H9 (cell line): Measurements from ENCODE around the gene ENO1. TPM values are rescaled to one million over a fixed set of nuclear protein-coding genes. Genes with fewer than 3 reads are reported as not detected.

Experiments used
- DNase-seq: peaks from one replicate; pipeline ENCODE4 v3.0.0-alpha.2; 2017
- H2AFZ ChIP-seq: one replicate; pipeline ENCODE4 v1.6.1; 2013; ENCODE audit warnings: mild to moderate bottlenecking, low read length, control low read depth, moderate library complexity
- H2AK5ac ChIP-seq: 2 replicates; pipeline ENCODE4 v1.6.1; 2013; ENCODE audit warnings: low read length, control low read depth, mixed read lengths; ENCODE audit not compliant: insufficient read length
- H2BK120ac ChIP-seq: one replicate; pipeline ENCODE4 v1.6.1; 2013; ENCODE audit warnings: low read depth, mild to moderate bottlenecking, low read length, control low read depth, inconsistent platforms; ENCODE audit not compliant: poor library complexity, severe bottlenecking
- H2BK12ac ChIP-seq: 2 replicates; pipeline ENCODE4 v1.6.1; 2013; ENCODE audit warnings: low read length, control low read depth, mixed read lengths, low read depth; ENCODE audit not compliant: insufficient read length
- H2BK15ac ChIP-seq: 2 replicates; pipeline ENCODE4 v1.6.1; 2013; ENCODE audit warnings: low read depth, low read length, control low read depth
- H2BK20ac ChIP-seq: one replicate; pipeline ENCODE4 v1.6.1; 2013; ENCODE audit warnings: low read depth, mild to moderate bottlenecking, low read length, control low read depth, inconsistent platforms; ENCODE audit not compliant: poor library complexity, severe bottlenecking
- H2BK5ac ChIP-seq: 2 replicates; pipeline ENCODE4 v1.6.1; 2013; ENCODE audit warnings: low read length, control low read depth, mixed read lengths; ENCODE audit not compliant: insufficient read length
- H3K14ac ChIP-seq: 2 replicates; pipeline ENCODE4 v1.6.1; 2013; ENCODE audit warnings: low read length, control low read depth; ENCODE audit not compliant: insufficient read depth
- H3K18ac ChIP-seq: 2 replicates; pipeline ENCODE4 v1.6.1; 2013; ENCODE audit warnings: low read depth, mild to moderate bottlenecking, mixed read lengths, low read length, control low read depth; ENCODE audit not compliant: insufficient read length
- H3K23ac ChIP-seq: 2 replicates; pipeline ENCODE4 v1.6.1; 2013; ENCODE audit warnings: low read length, control low read depth, mixed read lengths, low read depth; ENCODE audit not compliant: insufficient read length
- H3K23me2 ChIP-seq: 2 replicates; pipeline ENCODE4 v1.6.1; 2013; ENCODE audit warnings: low read depth, mild to moderate bottlenecking, mixed read lengths, low read length, control low read depth; ENCODE audit not compliant: insufficient read length, poor library complexity, severe bottlenecking
- H3K27ac ChIP-seq: 2 replicates; pipeline ENCODE4 v1.5.1; 2013; ENCODE audit warnings: low read length, control low read depth, mixed read lengths, low read depth; ENCODE audit not compliant: insufficient read length
- H3K27me3 ChIP-seq: 2 replicates; pipeline ENCODE4 v1.6.1; 2013; ENCODE audit warnings: low read length, control low read depth, inconsistent platforms; ENCODE audit not compliant: insufficient read depth
- H3K4ac ChIP-seq: 2 replicates; pipeline ENCODE4 v1.6.1; 2013; ENCODE audit warnings: low read depth, mild to moderate bottlenecking, control low read depth, inconsistent platforms, low read length, moderate library complexity
- H3K4me1 ChIP-seq: 2 replicates; pipeline ENCODE4 v1.6.1; 2013; ENCODE audit warnings: low read length, control low read depth, inconsistent platforms; ENCODE audit not compliant: insufficient read depth
- H3K4me2 ChIP-seq: 2 replicates; pipeline ENCODE4 v1.6.1; 2013; ENCODE audit warnings: low read length, control low read depth, mixed read lengths; ENCODE audit not compliant: insufficient read length, insufficient read depth
- H3K56ac ChIP-seq: 2 replicates; pipeline ENCODE4 v1.6.1; 2013; ENCODE audit warnings: low read depth, mild to moderate bottlenecking, mixed read lengths, low read length, control low read depth; ENCODE audit not compliant: insufficient read length
- H3K79me1 ChIP-seq: 2 replicates; pipeline ENCODE4 v1.6.1; 2013; ENCODE audit warnings: low read depth, mild to moderate bottlenecking, moderate library complexity, low read length, control low read depth, inconsistent platforms; ENCODE audit not compliant: insufficient read depth, poor library complexity, severe bottlenecking
- H3K79me2 ChIP-seq: 2 replicates; pipeline ENCODE4 v1.6.1; 2013; ENCODE audit warnings: low read length, control low read depth, inconsistent platforms; ENCODE audit not compliant: insufficient read depth
- H3K9ac ChIP-seq: 2 replicates; pipeline ENCODE4 v1.6.1; 2013; ENCODE audit warnings: low read length, control low read depth, mixed read lengths; ENCODE audit not compliant: insufficient read length; ENCODE audit errors: extremely low read depth
- H3K9me3 ChIP-seq: one replicate; pipeline ENCODE4 v1.6.1; 2013; ENCODE audit warnings: low read depth, low read length, inconsistent platforms; ENCODE audit not compliant: control insufficient read depth
- H3T11ph ChIP-seq: one replicate; pipeline ENCODE4 v1.6.1; 2013; ENCODE audit warnings: mild to moderate bottlenecking, low read length, control low read depth, inconsistent platforms
- H4K20me1 ChIP-seq: one replicate; pipeline ENCODE4 v1.6.1; 2013; ENCODE audit not compliant: control insufficient read depth, insufficient read length, insufficient read depth
- H4K5ac ChIP-seq: 2 replicates; pipeline ENCODE4 v1.6.1; 2013; ENCODE audit warnings: low read depth, mild to moderate bottlenecking, mixed read lengths, low read length, control low read depth; ENCODE audit not compliant: insufficient read length
- H4K8ac ChIP-seq: replicated peaks from 2 replicates; pipeline ENCODE4 v1.6.1; 2013; ENCODE audit warnings: low read length, control low read depth, mixed read lengths, low read depth; ENCODE audit not compliant: insufficient read length
- H4K91ac ChIP-seq: 2 replicates; pipeline ENCODE4 v1.6.1; 2013; ENCODE audit warnings: low read depth, mild to moderate bottlenecking, moderate library complexity, mixed read lengths, low read length, control low read depth; ENCODE audit not compliant: insufficient read length
- H3K27ac Mint-ChIP-seq, 3 experiments: 2 replicates in 2 of 3; 3 replicates in 1 of 3; pipeline ENCODE4 v1.8.0; 2020 to 2021; ENCODE audit warnings: mixed read lengths in 3 of 3, mild to moderate bottlenecking in 1 of 3, moderate library complexity in 1 of 3
- H3K27me3 Mint-ChIP-seq: 2 replicates; pipeline ENCODE4 v1.8.0; 2021; ENCODE audit warnings: low read depth, mild to moderate bottlenecking, moderate library complexity, mixed read lengths
- H3K36me3 Mint-ChIP-seq, 3 experiments: 2 replicates in 2 of 3; 3 replicates in 1 of 3; pipeline ENCODE4 v1.8.0; 2020 to 2021; ENCODE audit warnings: low read depth in 3 of 3, mixed read lengths in 3 of 3; ENCODE audit not compliant: insufficient read depth in 1 of 3
- H3K4me1 Mint-ChIP-seq, 2 experiments: 2 replicates each; pipeline ENCODE4 v1.8.0; 2020; ENCODE audit warnings: mixed read lengths in 2 of 2
- H3K4me3 Mint-ChIP-seq, 2 experiments: 2 replicates in 1 of 2; 3 replicates in 1 of 2; pipeline ENCODE4 v1.8.0; 2020 to 2021; ENCODE audit warnings: mild to moderate bottlenecking in 2 of 2, mixed read lengths in 2 of 2, moderate library complexity in 1 of 2
- H3K9me3 Mint-ChIP-seq, 2 experiments: 2 replicates in 1 of 2; 3 replicates in 1 of 2; pipeline ENCODE4 v1.8.0; 2020; ENCODE audit warnings: mild to moderate bottlenecking in 2 of 2, mixed read lengths in 2 of 2, moderate library complexity in 1 of 2
- CTCF ChIP-seq: fragments of 200-600 bp; sonication (generic); conservative IDR thresholded peaks from 3 replicates; pipeline ENCODE4 v1.8.0; 2021; ENCODE audit warnings: antibody characterized with exemption, mild to moderate bottlenecking
- WGBS: extraction: QIAGEN DNeasy Blood & Tissue Kit; methylation state at CpG from one replicate; pipeline ENCODE4 v1.1.7; 2013; ENCODE audit warnings: missing lambda C conversion rate, low lambda C conversion rate, mixed read lengths; ENCODE audit not compliant: insufficient read length; ENCODE audit errors: extremely low coverage; 5-methylcytosine and 5-hydroxymethylcytosine counted together
- total RNA-seq: library from RNA; stranded (reverse); gene quantifications from 2 replicates; pipeline ENCODE4 v1.2.1, GENCODE V29; 2021

Gene ENO1
- total RNA-seq, 1 experiment from 2014 or later = 1,781 TPM

GRCh38 chr1:8913457-8913856 is 35.0 kb upstream of the ENO1 start:
- H3K27me3 ChIP-seq = no peaks in the 10 kb centered on the region
- H2BK20ac ChIP-seq = no peak overlapping the region
- H4K5ac ChIP-seq = no peak overlapping the region
- peaks cover 40 to 48% of the 10 kb centered on the region in 2 experiments for H3K4me1 Mint-ChIP-seq
- no peak overlapping the region for H2AFZ ChIP-seq
- no peak overlapping the region for H3K23ac ChIP-seq
- no peak for DNase-seq
- no peaks in the 10 kb centered on the region for H3K79me1 ChIP-seq
- H3K56ac ChIP-seq = no peak overlapping the region
- no peak overlapping the region for H2AK5ac ChIP-seq
- H2BK12ac ChIP-seq = no peak overlapping the region
- H3K27ac Mint-ChIP-seq = no peak overlapping the region; a peak in 2 of 7 replicates
- H2BK15ac ChIP-seq = no peak overlapping the region
- H3K9ac ChIP-seq = no peak overlapping the region
- no peak overlapping the region for H3K14ac ChIP-seq
- no peak overlapping the region for H4K8ac ChIP-seq
- no peaks in the 10 kb centered on the region for H3K79me2 ChIP-seq
- no peak overlapping the region for H2BK120ac ChIP-seq
- H3T11ph ChIP-seq = no peak overlapping the region
- H3K18ac ChIP-seq = no peak overlapping the region
- H3K9me3 Mint-ChIP-seq = peaks cover 6 to 11% of the 10 kb centered on the region in 2 experiments
- no peak overlapping the region for H2BK5ac ChIP-seq
- no peak overlapping the region for H3K27ac ChIP-seq
- no peaks in the 10 kb centered on the region; the same call in 1 of the 2 replicates for H3K4me1 ChIP-seq
- WGBS = no CpG with 5 or more reads among the region's 9 CpGs
- no peaks in the 10 kb centered on the region for H3K23me2 ChIP-seq
- H4K91ac ChIP-seq = no peak overlapping the region
- no peak overlapping the region for H3K4me3 Mint-ChIP-seq
- no peak overlapping the region for H3K4me2 ChIP-seq
- H3K27me3 Mint-ChIP-seq = peaks cover 8% of the 10 kb centered on the region; the same call in 1 of the 2 replicates
- H3K36me3 Mint-ChIP-seq = peaks cover 6 to 15% (median 12%) of the 10 kb centered on the region in 3 experiments; a peak in 6 of 7 replicates
- TF ChIP-seq CTCF = no peak
- no peak overlapping the region for H3K4ac ChIP-seq
- no peaks in the 10 kb centered on the region for H3K9me3 ChIP-seq
- no peaks in the 10 kb centered on the region for H4K20me1 ChIP-seq
